ENCODE data around the gene ZNF668. TPM values are rescaled to one million over a fixed set of nuclear protein-coding genes. Genes with fewer than 3 reads are reported as not detected.
A peak's percentile ranks its signal among the peaks of the same experiment; 100 is the strongest.

The ZNF668 gene
- total and polyA plus RNA-seq, 2 of the 13 experiments (the other 11 are each of a cell fraction or from before 2014, with no cell fraction given) = 3.8 to 9.8 TPM

DNA sequence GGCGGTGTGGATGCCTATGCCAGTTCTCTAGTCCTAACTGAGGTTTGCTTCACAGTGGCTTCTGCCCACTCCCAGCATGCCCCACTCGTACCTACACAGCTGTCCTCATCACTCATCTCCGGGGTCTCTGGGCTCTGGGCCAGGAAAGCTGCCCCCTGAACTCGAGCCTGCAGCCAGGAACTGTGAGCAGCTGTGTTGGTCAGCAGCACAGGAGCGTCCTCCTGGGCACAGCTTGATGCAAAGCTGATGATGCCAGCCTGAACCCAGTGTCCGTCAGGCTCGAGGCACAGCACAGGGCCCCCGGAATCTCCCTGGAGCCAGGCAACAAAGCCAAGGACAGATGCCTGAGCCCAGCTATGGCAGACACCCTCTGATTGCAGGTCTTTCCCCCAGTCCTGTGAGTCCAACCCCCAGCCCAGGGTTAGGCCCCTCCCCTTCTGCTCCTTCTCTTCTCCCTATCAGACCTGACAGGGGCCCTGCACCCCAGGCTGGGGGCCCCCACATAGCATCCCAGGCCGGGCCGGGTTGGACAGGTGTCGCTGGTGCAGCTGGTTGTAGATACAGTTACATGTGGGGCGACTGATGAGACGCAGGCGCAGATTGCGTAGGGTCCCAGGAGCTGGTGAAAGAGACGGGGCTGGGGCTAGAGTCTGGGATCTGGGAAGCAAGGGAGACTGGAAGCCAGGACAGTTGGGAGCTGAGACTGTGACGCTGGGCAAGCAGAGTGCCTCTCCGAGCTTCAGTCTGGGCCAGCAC, 12.0 kb upstream of the ZNF668 start:
- no peak overlapping the region for H3K4me3 ChIP-seq (replicated peaks in 1 of 3; ENCODE audit: insufficient read depth in 1 of 3, low read depth in 2 of 3, low read length in 3 of 3)
- intact Hi-C loops (cut with micrococcal nuclease; ENCODE audit: unreplicated experiment) = no loop called here
- FAIRE-seq (no peak), DNase-seq (ENCODE audit: low spot score) (no peak), ATAC-seq (no peak; the same call in 2 of the 3 replicates)
- no TSS peak for BruUV-seq (replicated peaks)
- no peak overlapping the region for H2AFZ ChIP-seq (ENCODE audit: low read length)
- no peaks in the 10 kb centered on the region for H3K27me3 ChIP-seq (ENCODE audit: control insufficient read depth in 1 of 2, insufficient read depth in 2 of 2, low read length in 2 of 2)
- H3K79me2 ChIP-seq (ENCODE audit: insufficient read depth, low read length) = peaks cover 8% of the 10 kb centered on the region
- H3K27ac ChIP-seq (ENCODE audit: extremely low read length, insufficient read depth, low read length) = no peak overlapping the region
- no peak overlapping the region for H3K4me2 ChIP-seq (ENCODE audit: low read depth, low read length)
- H3K4me1 ChIP-seq (ENCODE audit: insufficient read depth, low read length) = no peaks in the 10 kb centered on the region
- WGBS (ENCODE audit: low lambda C conversion rate) = 95% methylated on average over 18 of the region's 18 CpGs
- ChIA-PET POLR2A (interaction anchor here (1.4 to 3.3 kb wide), 2 partner anchors 12 to 31 kb away, joined by 3 to 17 read pairs; partner anchors contain the start of genes KAT8, ZNF646 and ZNF668), CTCF (ENCODE audit: low intra/inter-chr PET ratio, low total read pairs) (no interaction called here)
- no peaks in the 10 kb centered on the region; the same call in 1 of the 2 replicates for H4K20me1 ChIP-seq (ENCODE audit: insufficient read depth, low read length)
- peaks cover 14 to 27% of the 10 kb centered on the region in 2 experiments for H3K36me3 ChIP-seq (replicated peaks in 1 of 2; ENCODE audit: control insufficient read depth in 1 of 2, insufficient read depth in 2 of 2, low read length in 2 of 2)
- in situ Hi-C loops (cut with HindIII; ENCODE audit: extremely low pct_ligation_motif_present, low pct_unique_long_range_greater_than_20kb) = no loop called here
- H3K9ac ChIP-seq (ENCODE audit: insufficient read depth, low read depth, low read length) = no peak overlapping the region
- H3K9me3 ChIP-seq (ENCODE audit: low read length) = no peaks in the 10 kb centered on the region
- TF ChIP-seq DNMT1 (CRISPR knock-in tag; IDR thresholded peaks at IDR 0.05) (no peak), NFKBIZ (CRISPR knock-in tag; IDR thresholded peaks at IDR 0.05) (no peak), NCOA2 (CRISPR knock-in tag; IDR thresholded peaks at IDR 0.05) (no peak), DDIT3 (CRISPR knock-in tag; IDR thresholded peaks at IDR 0.05) (no peak), KAT2B (IDR thresholded peaks at IDR 0.05; ENCODE audit: borderline replicate concordance, low read depth, low read length) (no peak), ZNF546 (CRISPR knock-in tag; conservative IDR thresholded peaks at IDR 0.05) (no peak), NR2F6 (IDR thresholded peaks at IDR 0.05) (no peak), NR2F6 (CRISPR knock-in tag; IDR thresholded peaks at IDR 0.05) (no peak), ZNF781 (CRISPR knock-in tag; IDR thresholded peaks at IDR 0.05; ENCODE audit: borderline replicate concordance, not compliant biosample characterization) (no peak), HMG20B (CRISPR knock-in tag; conservative IDR thresholded peaks at IDR 0.05) (no peak), PHB2 (IDR thresholded peaks at IDR 0.05; ENCODE audit: partially characterized antibody) (no peak), ATF7-NPFF (CRISPR knock-in tag; IDR thresholded peaks at IDR 0.05; ENCODE audit: low read depth) (no peak), ZNF597 (CRISPR knock-in tag; IDR thresholded peaks at IDR 0.05) (no peak), PHF20 (CRISPR knock-in tag; IDR thresholded peaks at IDR 0.05) (no peak), POLR2A (IDR thresholded peaks at IDR 0.05; ENCODE audit: insufficient read depth in 1 of 2, low read depth in 2 of 2, low read length in 2 of 2) (peak in 1 of 2 experiments; percentile 8; a peak in 2 of 4 replicates), JUN (CRISPR knock-in tag; IDR thresholded peaks at IDR 0.05) (no peak), HMG20A (CRISPR knock-in tag; IDR thresholded peaks at IDR 0.05; ENCODE audit: borderline replicate concordance) (no peak), KAT7 (CRISPR knock-in tag; IDR thresholded peaks at IDR 0.05; ENCODE audit: borderline replicate concordance) (no peak), ZNF879 (CRISPR knock-in tag; IDR thresholded peaks at IDR 0.05) (no peak), HNRNPUL1 (IDR thresholded peaks at IDR 0.05; ENCODE audit: low read depth, low read length) (no peak), ZNF207 (IDR thresholded peaks at IDR 0.05; ENCODE audit: borderline replicate concordance) (no peak)
- TF ChIP-seq, protein P1, sequence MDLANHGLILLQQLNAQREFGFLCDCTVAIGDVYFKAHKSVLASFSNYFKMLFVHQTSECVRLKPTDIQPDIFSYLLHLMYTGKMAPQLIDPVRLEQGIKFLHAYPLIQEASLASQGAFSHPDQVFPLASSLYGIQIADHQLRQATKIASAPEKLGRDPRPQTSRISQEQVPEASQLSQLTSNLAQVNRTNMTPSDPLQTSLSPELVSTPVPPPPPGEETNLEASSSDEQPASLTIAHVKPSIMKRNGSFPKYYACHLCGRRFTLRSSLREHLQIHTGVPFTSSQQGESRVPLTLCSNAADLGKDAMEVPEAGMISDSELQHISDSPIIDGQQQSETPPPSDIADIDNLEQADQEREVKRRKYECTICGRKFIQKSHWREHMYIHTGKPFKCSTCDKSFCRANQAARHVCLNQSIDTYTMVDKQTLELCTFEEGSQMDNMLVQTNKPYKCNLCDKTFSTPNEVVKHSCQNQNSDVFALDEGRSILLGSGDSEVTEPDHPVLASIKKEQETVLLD (CRISPR knock-in tag; IDR thresholded peaks at IDR 0.05; ENCODE audit: low read depth) = no peak
- TF ChIP-seq, protein P2, sequence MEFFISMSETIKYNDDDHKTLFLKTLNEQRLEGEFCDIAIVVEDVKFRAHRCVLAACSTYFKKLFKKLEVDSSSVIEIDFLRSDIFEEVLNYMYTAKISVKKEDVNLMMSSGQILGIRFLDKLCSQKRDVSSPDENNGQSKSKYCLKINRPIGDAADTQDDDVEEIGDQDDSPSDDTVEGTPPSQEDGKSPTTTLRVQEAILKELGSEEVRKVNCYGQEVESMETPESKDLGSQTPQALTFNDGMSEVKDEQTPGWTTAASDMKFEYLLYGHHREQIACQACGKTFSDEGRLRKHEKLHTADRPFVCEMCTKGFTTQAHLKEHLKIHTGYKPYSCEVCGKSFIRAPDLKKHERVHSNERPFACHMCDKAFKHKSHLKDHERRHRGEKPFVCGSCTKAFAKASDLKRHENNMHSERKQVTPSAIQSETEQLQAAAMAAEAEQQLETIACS (CRISPR knock-in tag; IDR thresholded peaks at IDR 0.05) = 0 out of 2 replicates have a peak, but pooled peaks have one; percentile 19

Data from HepG2 (cell line).